ENCODE data around the gene ADGRL2. TPM values are rescaled to one million over a fixed set of nuclear protein-coding genes. Genes with fewer than 3 reads are reported as not detected.

ADGRL2 gene
- total RNA-seq, 4 donors from 2014 or later: 6.1 to 48.7 (median 16.2) TPM

GRCh38 chr1:81929106-81929505 is 128.4 kb downstream of the ADGRL2 start:
- no peaks in the 10 kb centered on the region for H3K4me1 ChIP-seq
- no peaks in the 10 kb centered on the region for H3K27me3 ChIP-seq
- TF ChIP-seq CTCF (IDR thresholded peaks at IDR 0.05) (no peak), POLR2A (IDR thresholded peaks at IDR 0.05) (no peak)
- H3K4me3 ChIP-seq: no peak overlapping the region
- H3K36me3 ChIP-seq: no peaks in the 10 kb centered on the region
- H3K9me3 ChIP-seq: no peaks in the 10 kb centered on the region
- DNase-seq: no peak
- H3K27ac ChIP-seq: no peak overlapping the region

DNA sequence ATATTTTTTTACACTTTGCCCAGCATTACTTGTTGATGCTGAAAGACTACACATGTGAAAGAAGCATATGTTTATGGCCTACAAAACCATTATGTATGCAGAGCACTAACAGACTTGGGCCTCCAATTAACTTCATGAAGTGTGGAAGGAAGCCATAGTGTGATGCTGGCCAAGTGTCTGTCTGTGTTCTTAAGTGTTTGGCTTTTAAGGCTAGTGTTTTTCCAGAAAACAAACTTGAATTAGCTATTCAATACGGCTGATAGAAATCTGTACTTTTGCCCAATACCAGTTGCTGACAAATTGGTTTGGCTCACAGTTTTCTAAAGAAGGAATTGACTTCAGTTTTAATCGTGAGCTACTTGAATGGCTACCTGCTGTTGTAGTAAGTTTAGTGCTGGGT is 136.1 kb downstream of the ADGRL2 start:
- Histone ChIP-seq H3K27ac (no peak overlapping the region), H3K4me1 (no peaks in the 10 kb centered on the region), H3K27me3 (no peaks in the 10 kb centered on the region), H3K4me3 (no peak overlapping the region), H3K9me3 (no peaks in the 10 kb centered on the region), H3K36me3 (no peaks in the 10 kb centered on the region)
- no peak for DNase-seq
- TF ChIP-seq CTCF (IDR thresholded peaks at IDR 0.05) (no peak), POLR2A (IDR thresholded peaks at IDR 0.05) (no peak)

DNA sequence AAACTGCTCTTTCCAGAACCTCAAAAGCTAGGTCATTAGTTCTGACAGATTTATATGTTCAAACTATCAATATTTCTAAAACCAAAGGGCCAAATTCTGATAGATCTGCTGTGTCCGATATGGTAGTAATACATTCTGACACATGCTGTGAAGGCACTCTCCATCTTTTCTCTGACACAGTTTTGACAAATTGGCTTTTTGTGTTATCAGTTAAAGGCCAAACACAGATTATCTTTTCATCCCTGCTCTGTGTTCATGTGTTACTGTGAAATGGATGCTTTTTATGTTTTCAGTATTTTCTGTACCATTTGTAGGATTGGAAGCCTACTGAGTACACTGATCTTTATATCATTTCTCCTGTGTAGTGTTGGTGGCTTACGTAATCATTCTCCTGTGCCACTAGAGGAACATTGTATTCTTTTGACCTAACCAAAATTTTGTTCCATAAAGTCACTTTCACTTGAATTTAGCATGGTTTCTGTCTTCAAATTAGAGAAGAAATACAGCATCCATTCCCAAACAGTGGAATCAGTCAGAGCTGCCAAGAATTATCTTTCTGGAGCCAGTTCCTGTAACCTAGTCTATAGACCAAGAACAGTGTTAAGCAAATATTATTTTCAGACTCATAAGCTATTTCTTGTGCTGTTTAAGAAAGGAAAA is 137.2 kb downstream of the ADGRL2 start:
- no peak for DNase-seq
- Histone ChIP-seq H3K4me3 (no peak overlapping the region), H3K27me3 (no peaks in the 10 kb centered on the region), H3K4me1 (no peaks in the 10 kb centered on the region), H3K27ac (no peak overlapping the region), H3K9me3 (no peaks in the 10 kb centered on the region), H3K36me3 (no peaks in the 10 kb centered on the region)
- no peak for TF ChIP-seq CTCF (IDR thresholded peaks at IDR 0.05)
- no peak for TF ChIP-seq POLR2A (IDR thresholded peaks at IDR 0.05)

DNA sequence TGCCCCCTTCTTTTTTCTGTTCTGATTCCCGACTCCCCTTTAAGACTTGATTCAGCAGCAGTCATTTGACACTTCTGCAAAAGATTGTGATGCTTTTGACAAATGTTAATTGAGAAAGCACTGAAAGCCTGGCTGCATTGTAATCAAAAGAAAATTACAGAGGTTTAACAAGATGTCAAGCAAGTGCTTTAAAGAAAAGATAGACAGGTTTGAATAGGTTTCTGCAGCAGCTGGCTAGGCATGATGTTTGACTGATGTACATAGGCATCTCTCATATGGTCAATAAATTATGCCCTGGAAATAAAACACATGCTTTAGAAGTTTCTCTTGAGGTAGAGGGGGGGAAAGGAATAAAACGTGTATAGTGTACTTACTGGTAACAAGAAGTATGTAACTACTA is 147.8 kb downstream of the ADGRL2 start:
- no peaks in the 10 kb centered on the region for H3K36me3 ChIP-seq
- no peaks in the 10 kb centered on the region for H3K27me3 ChIP-seq
- no peaks in the 10 kb centered on the region for H3K9me3 ChIP-seq
- DNase-seq: no peak
- no peaks in the 10 kb centered on the region for H3K4me1 ChIP-seq
- no peak overlapping the region for H3K27ac ChIP-seq
- H3K4me3 ChIP-seq: no peak overlapping the region
- TF ChIP-seq CTCF (IDR thresholded peaks at IDR 0.05) (no peak), POLR2A (IDR thresholded peaks at IDR 0.05) (no peak)

- H3K4me3 ChIP-seq: no peak overlapping the region
- H3K36me3 ChIP-seq: no peaks in the 10 kb centered on the region
- no peak overlapping the region for H3K27ac ChIP-seq
- TF ChIP-seq CTCF (IDR thresholded peaks at IDR 0.05) (no peak), POLR2A (IDR thresholded peaks at IDR 0.05) (no peak)
- no peak for DNase-seq
- H3K9me3 ChIP-seq: no peaks in the 10 kb centered on the region
- no peaks in the 10 kb centered on the region for H3K4me1 ChIP-seq
- H3K27me3 ChIP-seq: no peaks in the 10 kb centered on the region
Measured at GRCh38 chr1:81949421-81949820, 148.7 kb downstream of the ADGRL2 start.

DNA sequence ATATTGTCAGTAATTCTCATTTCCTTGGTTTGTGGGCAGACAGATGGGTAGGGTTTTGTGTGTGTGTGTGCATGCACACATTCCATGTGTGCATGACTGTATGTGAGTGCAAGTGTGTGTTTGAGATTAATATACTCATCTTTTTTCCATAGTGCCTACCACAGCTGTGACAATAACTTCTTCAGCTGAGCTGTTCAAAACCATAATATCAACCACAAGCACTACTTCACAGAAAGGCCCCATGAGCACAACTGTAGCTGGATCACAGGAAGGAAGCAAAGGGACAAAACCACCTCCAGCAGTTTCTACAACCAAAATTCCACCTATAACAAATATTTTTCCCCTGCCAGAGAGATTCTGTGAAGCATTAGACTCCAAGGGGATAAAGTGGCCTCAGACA is 149.3 kb downstream of the ADGRL2 start:
- TF ChIP-seq POLR2A (IDR thresholded peaks at IDR 0.05) (no peak), CTCF (IDR thresholded peaks at IDR 0.05) (no peak)
- no peak overlapping the region for H3K4me3 ChIP-seq
- H3K4me1 ChIP-seq: no peaks in the 10 kb centered on the region
- DNase-seq: no peak
- H3K36me3 ChIP-seq: no peaks in the 10 kb centered on the region
- H3K27me3 ChIP-seq: no peaks in the 10 kb centered on the region
- no peaks in the 10 kb centered on the region for H3K9me3 ChIP-seq
- no peak overlapping the region for H3K27ac ChIP-seq
